GM19035 (cell line): ENCODE data around the gene C1QBP.
A peak's percentile ranks its signal among the peaks of the same experiment; 100 is the strongest.
"Not testable (repeated sequence)": the region's sequence is repeated elsewhere in the genome, so short reads cannot be mapped to it uniquely, and the experiment has no call there.

ENCODE experiments used
- ATAC-seq: cut with Tn5 transposase; IDR thresholded peaks from one replicate; pipeline ENCODE4 v1.9.1; 2021; ENCODE audit not compliant: unreplicated experiment

Gene C1QBP

GRCh38 chr17:5438716-5439445 lies at the start of gene C1QBP:
Gene C1QBP (minus strand): TSS chr17:5439155. CDS start chr17:5439073, 82 bp downstream.
- peak; percentile 85 for ATAC-seq

GRCh38 chr17:5488752-5489151 lies 49.8 kb upstream of the C1QBP start:
- no peak for ATAC-seq

GRCh38 chr17:5486206-5487124 lies 47.5 kb upstream of the C1QBP start, which contains the start of gene MIS12:
Gene MIS12 (plus strand): TSS chr17:5486566. CDS start chr17:5488863, 2,297 bp downstream.
- ATAC-seq: peak; percentile 85

DNA sequence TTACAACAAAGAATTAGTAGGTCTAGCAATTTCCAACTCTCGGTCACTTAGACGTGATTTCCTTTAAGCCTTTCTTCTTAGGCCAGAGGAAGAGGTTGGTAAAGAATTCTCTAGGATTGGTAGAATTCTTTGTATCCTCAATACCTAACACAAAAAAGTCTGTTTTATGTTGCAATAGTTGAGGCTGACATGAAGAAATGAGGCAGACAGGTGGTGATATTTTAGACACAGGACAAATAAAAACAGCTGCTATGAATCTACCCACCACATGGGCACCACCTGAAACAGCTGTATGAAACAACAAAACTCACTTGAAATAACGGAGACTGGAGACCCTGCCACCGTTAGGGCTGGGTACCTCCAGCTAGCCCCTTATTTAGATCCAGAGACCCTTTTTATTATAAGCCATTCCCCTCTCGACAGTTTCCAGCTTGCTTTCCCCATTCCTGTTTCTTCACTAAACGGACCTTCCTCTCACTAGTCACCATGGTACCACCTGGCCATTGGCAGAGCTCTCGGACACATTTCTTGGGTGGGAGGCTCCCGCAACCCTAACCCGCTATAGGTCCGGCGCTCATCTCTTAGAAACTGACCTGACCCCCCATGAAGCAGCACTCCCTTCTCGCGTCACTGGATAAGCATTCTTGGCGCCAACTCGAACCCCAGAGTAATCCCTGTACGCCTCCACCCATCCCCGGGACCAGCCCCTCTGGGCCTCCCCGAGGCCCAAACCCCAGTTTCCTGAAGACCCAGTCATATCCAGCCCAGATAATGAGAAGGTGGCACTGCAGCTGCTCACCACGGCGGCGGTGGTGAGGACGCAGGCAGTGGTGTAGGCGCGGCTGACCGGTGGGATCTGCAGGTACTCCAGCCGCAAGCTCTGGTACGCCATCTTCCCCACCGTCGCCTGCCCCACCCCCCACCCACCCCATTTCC lies 46.6 kb upstream of the C1QBP start, which contains the start of gene DERL2:
Gene DERL2 (minus strand): TSS at position 909 of the 936 bp plus-strand sequence. CDS start 17 bp downstream, at position 892.
- ATAC-seq: peak; percentile 32

- no peak for ATAC-seq
Measured at GRCh38 chr17:5481451-5481850, 42.5 kb upstream of the C1QBP start.

DNA sequence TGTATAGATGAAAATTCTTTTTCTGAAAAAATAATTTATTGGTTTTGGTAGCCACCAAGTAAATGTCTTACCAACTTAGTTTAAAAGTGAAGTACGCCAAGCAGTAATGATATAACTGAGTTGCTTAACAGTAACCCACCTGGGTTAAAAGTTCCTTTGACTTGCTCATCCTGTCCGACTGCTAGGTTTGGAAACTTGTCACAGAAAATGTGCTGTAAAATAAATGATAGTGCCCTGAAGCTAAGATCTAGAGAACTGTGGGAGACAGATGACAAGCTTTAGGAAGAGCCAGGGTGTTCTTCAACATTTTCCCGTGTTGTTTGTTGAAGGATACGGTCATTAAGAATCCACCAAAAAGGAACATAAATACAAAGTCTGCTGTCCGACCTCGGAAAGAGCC lies 42.0 kb upstream of the C1QBP start:
- no peak for ATAC-seq

DNA sequence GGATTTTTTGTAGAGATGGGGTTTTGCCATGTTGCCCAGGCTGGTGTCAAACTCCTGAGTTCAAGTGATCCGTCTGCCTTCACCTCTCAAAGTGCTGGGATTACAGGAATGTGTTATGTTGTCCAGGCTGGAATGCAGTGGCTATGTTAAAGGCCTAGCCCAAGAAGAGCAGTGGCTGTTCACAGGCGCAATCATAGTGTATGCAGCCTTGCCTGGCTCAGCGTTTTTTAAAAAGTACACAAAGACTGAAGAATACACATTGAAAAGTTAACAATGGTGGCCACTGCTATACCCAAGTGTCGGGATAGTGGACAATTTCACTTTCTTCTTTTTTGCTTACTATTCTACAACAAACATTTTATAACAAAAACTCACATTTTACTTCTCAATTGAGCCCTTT lies 40.0 kb upstream of the C1QBP start:
- no peak for ATAC-seq

GRCh38 chr17:5473906-5474305 lies 35.0 kb upstream of the C1QBP start:
- ATAC-seq: no peak

- ATAC-seq: no peak
Measured at GRCh38 chr17:5472511-5472910, 33.6 kb upstream of the C1QBP start.

GRCh38 chr17:5468075-5468473 lies 29.1 kb upstream of the C1QBP start:
- peak; percentile 12 for ATAC-seq

DNA sequence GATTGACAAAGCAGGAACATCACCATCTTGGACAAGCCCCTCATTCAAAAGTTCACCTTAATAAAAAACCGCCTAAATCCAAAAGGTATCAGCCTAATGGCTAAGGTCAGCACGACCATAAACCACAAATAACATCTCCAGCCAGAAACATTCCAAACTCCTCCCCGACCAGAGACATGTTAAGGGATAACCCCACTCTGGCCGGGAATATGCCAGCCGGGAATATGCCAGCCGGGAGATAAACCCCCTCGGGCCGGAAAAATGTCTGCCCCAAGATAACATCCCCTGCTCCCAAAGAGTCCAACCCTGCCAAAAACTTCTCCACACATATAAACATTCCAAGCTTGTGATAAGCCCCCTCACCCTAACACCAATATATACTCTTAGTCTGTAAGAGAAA lies 28.5 kb upstream of the C1QBP start:
- ATAC-seq: no peak

GRCh38 chr17:5466295-5466694 lies 27.3 kb upstream of the C1QBP start:
- ATAC-seq: no peak

DNA sequence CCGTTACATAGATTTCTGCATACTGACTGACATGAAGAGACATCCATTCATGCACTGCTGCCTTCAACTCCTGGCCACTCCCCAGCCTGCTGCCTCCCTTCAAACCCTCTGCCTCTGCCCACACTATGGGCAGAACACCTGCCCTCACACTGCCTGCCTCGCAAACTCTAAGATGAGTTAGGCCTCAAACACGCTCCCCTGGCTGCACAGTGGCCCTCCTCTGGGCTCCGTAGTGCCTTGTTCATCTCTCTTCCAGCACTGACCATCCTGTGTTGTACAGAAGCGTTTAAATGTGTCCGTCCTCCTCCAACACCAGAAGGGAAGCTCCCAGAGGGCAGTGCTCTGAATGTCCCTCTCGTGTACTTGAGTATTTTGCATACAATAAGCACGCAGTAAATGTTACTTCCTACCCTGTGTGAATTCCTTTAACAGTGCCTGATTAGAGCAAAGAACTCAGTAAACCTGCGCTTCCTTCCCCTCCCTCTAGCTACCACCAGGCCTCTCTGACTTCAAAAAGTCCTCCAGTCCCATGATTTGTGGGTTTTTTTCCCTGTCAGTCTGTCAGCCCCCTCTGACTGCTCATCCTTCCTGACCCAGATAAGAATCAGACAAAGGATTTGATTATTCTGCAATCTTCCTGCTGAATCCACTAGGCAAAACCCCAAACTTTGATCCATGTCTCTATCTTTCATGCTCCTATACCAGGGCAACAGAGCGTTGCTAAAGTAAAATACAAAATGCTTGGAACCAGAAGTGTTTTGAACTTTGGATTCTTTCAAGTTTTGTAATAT lies 26.0 kb upstream of the C1QBP start:
- ATAC-seq: no peak

DNA sequence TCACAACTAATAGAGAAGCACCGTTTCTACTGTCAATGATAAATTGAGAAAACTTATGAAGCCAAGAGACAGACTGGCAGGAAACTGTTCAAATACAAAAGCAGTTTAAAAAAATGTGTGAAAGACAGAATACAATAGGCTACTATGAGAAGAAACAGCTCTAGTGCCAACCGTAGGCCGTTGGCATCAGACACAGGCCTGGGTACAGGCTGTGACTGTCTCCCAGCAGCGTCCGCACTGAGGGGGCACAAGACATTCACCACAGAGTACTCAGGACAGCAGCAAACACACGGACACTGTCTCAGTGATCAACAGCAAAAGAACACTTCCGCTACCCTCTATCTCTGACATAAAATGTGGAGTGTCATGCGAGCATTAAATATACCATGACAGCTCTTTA lies 7.8 kb upstream of the C1QBP start:
- ATAC-seq: no peak

- ATAC-seq: no peak
Measured at GRCh38 chr17:5444209-5444608, 5.3 kb upstream of the C1QBP start.

DNA sequence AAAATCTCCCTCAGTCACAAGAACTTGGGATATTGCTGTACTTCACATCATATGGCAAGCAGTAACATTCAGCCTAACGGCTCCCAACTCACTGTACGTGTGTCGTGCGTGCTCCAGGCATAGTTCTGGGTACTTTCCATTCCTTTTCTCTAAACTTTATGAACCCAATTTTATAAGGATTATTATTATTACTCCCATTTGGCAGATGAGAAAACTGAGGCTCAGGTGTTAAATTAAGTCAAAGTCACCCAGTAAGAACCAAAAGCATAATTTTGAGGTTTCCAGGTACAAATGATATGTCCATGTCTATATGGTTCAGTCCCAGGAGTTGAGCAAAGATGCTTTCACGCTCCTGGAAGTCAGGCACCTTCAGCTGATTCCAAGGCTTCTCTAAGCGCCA lies 4.8 kb upstream of the C1QBP start:
- ATAC-seq: no peak

DNA sequence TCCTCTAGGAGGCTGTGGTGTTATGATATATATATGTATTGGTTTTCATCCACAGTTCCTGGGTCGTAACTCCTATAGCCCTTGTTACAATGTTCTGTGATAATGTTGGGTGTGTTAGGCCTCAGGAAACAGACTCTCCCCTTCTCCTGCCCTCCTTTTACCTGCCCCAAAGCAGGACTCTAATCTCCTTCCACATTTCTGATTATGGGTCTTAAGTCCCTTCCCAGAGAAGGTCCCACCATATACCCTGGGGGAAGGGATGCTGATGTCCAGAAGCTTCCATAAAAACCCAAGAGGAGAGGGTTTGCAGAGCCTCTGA lies 450 bp upstream of the C1QBP start:
- ATAC-seq: no peak

DNA sequence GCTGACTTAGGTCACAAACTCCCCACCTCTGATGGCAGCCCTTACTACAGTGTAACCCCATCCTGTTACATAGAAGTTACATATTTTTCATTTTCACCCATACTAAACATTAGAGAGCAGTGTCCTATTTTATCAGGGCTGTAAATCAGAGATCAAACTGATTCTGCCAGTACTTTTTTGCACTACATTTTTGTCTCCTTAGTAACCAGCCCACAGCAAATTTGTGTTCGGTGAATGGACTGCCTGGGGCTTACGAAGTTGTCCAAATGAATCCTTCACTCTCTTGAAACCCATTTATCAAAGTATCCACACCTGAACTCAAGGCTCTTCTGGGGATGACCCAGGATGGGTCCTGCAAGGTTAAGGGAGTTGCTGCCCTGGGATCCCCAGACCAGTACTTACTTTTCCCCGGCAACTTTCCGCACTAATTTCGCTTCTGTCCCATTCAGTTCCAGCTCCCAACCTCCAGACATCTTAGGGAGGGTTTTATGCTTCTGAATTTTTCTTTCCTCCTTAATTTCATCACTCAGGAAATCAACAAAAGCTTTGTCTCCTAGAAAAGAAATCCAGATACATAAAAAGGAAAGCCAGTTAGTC lies 1.1 kb downstream of the C1QBP start:
- ATAC-seq: no peak

DNA sequence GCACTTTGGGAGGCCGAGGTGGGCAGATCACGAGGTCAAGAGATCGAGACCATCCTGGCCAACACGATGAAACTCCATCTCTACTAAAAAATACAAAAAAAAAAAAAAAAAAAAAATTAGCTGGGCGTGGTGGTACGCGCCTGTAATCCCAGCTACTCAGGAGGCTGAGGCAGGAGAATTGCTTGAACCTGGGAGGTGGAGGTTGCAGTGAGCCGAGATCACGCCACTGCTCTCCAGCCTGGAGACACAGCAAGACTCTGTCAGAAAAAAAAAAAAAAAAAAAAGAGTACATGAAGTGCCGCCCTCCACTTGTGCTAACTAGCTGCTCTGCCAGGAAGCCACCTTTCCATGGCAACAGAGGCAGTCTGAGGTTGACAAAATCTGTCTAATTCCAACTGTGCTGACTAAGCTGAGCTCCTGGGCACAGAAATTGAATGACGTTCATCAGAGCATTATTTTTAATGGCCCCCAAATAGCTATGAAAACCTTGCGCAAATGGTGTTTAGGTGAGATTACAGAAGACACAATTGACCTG lies 3.1 kb downstream of the C1QBP start:
- not testable (repeated sequence) for ATAC-seq

- ATAC-seq: no peak
Measured at GRCh38 chr17:5434984-5435383, 4.0 kb downstream of the C1QBP start.
